ENCODE measurements around the gene FUS.

Gene FUS

DNA sequence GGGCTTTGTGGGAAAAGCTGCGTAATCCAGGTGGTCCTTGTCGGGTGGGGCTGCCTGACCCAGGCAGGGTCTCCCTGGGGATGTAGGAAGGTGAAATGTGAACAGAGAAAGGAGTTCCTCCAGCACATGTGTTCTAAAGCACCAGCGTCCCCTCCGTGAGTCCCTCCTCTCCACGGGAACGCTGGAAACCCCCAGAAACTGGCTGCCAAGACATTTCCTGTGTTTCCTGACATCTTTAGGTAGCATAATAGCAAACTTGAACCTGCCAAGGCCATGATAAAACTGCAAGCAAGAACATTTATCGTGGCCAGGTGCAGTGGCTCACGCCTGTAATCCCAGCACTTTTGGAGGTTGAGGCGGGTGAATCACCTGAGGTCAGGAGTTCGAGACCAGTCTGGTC is 49.6 kb downstream of the FUS start:
- H3K4me1 ChIP-seq (ENCODE audit: insufficient read depth, low read length): no peaks in the 10 kb centered on the region
- no peak overlapping the region for H3K27ac ChIP-seq (ENCODE audit: low read depth, low read length)
- no peak overlapping the region for H3K4me3 ChIP-seq (ENCODE audit: low read depth in 1 of 2, low read length in 2 of 2)
- no peaks in the 10 kb centered on the region for H3K9me3 ChIP-seq (ENCODE audit: low read length)
- no peaks in the 10 kb centered on the region for H3K36me3 ChIP-seq (ENCODE audit: insufficient read depth, low read length)
- no peak overlapping the region for H3K9ac ChIP-seq (ENCODE audit: low read length)
- H3K27me3 ChIP-seq (ENCODE audit: control insufficient read depth in 1 of 2, insufficient read depth in 2 of 2, low read length in 2 of 2): no peaks in the 10 kb centered on the region

DNA sequence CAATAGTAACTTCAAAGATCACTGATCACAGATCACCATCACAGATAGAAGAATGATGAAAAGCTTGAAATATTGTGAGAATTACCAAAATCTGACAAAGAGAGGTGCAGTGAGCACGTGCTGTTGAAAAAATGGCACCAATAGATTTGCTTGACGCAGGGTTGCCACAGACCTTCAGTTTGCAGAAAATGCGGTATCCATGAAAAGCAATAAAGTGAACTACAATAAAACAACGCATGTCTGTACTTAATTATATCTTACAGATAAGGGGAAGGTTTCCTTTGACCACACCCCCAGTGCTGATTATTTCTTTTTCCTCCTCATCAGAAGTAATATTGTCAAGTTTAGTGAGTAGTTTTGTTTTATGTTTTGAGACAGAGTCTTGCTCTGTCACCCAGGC is 58.1 kb downstream of the FUS start:
- Histone ChIP-seq H3K9ac (ENCODE audit: low read length) (no peak overlapping the region), H3K27ac (ENCODE audit: low read depth, low read length) (no peak overlapping the region), H3K4me1 (ENCODE audit: insufficient read depth, low read length) (no peaks in the 10 kb centered on the region), H3K36me3 (ENCODE audit: insufficient read depth, low read length) (no peaks in the 10 kb centered on the region), H3K9me3 (ENCODE audit: low read length) (no peaks in the 10 kb centered on the region), H3K27me3 (ENCODE audit: control insufficient read depth in 1 of 2, insufficient read depth in 2 of 2, low read length in 2 of 2) (no peaks in the 10 kb centered on the region), H3K4me3 (ENCODE audit: low read depth in 1 of 2, low read length in 2 of 2) (no peak overlapping the region)

Measured in muscle layer of colon (tissue), 2 donors.